GM12875 (cell line): ENCODE results near the gene IFI16.
"Not testable (repeated sequence)": the region's sequence is repeated elsewhere in the genome, so short reads cannot be mapped to it uniquely, and the experiment has no call there.

Source experiments
- H3K4me3 ChIP-seq: one replicate; pipeline ENCODE4 v1.5.1; 2011; ENCODE audit warnings: low read depth, low read length, control low read depth
- CTCF ChIP-seq: IDR thresholded peaks from 2 replicates; pipeline ENCODE4 v1.5.1; 2011; ENCODE audit warnings: low read depth, mild to moderate bottlenecking, control low read depth, inconsistent platforms, low read length, moderate library complexity, borderline replicate concordance; ENCODE audit not compliant: insufficient read depth

IFI16 gene

GRCh38 chr1:159091180-159091560 is 81.5 kb downstream of the IFI16 start:
- TF ChIP-seq CTCF, result no peak
- no peak overlapping the region for H3K4me3 ChIP-seq

GRCh38 chr1:159091607-159092031 is 81.9 kb downstream of the IFI16 start:
- H3K4me3 ChIP-seq, result no peak overlapping the region
- TF ChIP-seq CTCF, result no peak

GRCh38 chr1:159092036-159092760 is 82.5 kb downstream of the IFI16 start:
- no peak for TF ChIP-seq CTCF
- H3K4me3 ChIP-seq, result no peak overlapping the region

GRCh38 chr1:159098596-159098995 is 88.9 kb downstream of the IFI16 start:
- no peak for TF ChIP-seq CTCF
- no peak overlapping the region for H3K4me3 ChIP-seq

GRCh38 chr1:159100589-159100988 is 90.9 kb downstream of the IFI16 start:
- H3K4me3 ChIP-seq, result no peak overlapping the region
- no peak for TF ChIP-seq CTCF

- not testable (repeated sequence) for H3K4me3 ChIP-seq
These were observed 93.3 kb downstream of the IFI16 start for GRCh38 chr1:159103021-159103420.
